Ishikawa (cell line): ENCODE measurements around the gene UNC5C.

ENCODE experiments used
- CREB1 ChIP-seq: IDR thresholded peaks from 2 replicates; pipeline ENCODE4 v1.6.1; 2012; ENCODE audit warnings: low read depth
- EP300 ChIP-seq: IDR thresholded peaks from 2 replicates; pipeline ENCODE4 v1.6.1; 2012; ENCODE audit warnings: borderline replicate concordance
- FOXM1 ChIP-seq: IDR thresholded peaks from 2 replicates; pipeline ENCODE4 v1.6.1; 2012; ENCODE audit warnings: low read depth, borderline replicate concordance
- MAX ChIP-seq: IDR thresholded peaks from 2 replicates; pipeline ENCODE4 v1.6.1; 2012
- REST ChIP-seq: IDR thresholded peaks from 2 replicates; pipeline ENCODE4 v1.6.1; 2012; ENCODE audit warnings: low read depth, mild to moderate bottlenecking
- TEAD4 ChIP-seq: IDR thresholded peaks from 2 replicates; pipeline ENCODE4 v1.6.1; 2012
- USF1 ChIP-seq: IDR thresholded peaks from 2 replicates; pipeline ENCODE4 v1.6.1; 2012

GRCh38 chr4:95191537-95191936, 357.2 kb downstream of the UNC5C start:
- TF ChIP-seq REST (no peak), MAX (no peak), CREB1 (no peak), USF1 (no peak), FOXM1 (no peak), TEAD4 (no peak), EP300 (no peak)
